ENCODE measurements around the gene PTCD3. TPM values are rescaled to one million over a fixed set of nuclear protein-coding genes. Genes with fewer than 3 reads are reported as not detected.

The PTCD3 gene
- total RNA-seq, 1 donor: 110 TPM

DNA sequence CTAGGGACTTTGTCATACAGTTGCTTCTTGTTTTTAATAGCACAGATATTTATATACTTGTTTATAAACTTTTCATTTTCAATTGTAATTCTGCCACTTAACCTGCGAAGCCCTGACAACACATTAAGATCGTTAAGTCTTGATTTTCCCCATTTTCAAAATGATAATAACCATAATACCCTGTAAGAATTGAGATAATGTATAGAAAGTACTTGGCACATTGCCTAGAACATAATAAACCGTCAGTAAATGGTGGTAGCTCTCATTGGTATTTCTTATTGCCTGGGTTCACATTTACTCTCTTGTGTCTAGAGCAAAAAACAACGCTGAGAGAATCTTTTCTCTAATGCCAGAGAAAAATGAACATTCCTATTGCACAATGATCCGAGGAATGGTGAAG is 18.6 kb downstream of the PTCD3 start:
- TF ChIP-seq, protein P1, sequence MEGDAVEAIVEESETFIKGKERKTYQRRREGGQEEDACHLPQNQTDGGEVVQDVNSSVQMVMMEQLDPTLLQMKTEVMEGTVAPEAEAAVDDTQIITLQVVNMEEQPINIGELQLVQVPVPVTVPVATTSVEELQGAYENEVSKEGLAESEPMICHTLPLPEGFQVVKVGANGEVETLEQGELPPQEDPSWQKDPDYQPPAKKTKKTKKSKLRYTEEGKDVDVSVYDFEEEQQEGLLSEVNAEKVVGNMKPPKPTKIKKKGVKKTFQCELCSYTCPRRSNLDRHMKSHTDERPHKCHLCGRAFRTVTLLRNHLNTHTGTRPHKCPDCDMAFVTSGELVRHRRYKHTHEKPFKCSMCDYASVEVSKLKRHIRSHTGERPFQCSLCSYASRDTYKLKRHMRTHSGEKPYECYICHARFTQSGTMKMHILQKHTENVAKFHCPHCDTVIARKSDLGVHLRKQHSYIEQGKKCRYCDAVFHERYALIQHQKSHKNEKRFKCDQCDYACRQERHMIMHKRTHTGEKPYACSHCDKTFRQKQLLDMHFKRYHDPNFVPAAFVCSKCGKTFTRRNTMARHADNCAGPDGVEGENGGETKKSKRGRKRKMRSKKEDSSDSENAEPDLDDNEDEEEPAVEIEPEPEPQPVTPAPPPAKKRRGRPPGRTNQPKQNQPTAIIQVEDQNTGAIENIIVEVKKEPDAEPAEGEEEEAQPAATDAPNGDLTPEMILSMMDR (IDR thresholded peaks at IDR 0.05; ENCODE audit: insufficient read depth, low read depth, low read length): no peak
- DNase-seq (ENCODE audit: low read depth): no peak
- H3K4me3 ChIP-seq (ENCODE audit: low read depth, low read length): no peak overlapping the region

DNA sequence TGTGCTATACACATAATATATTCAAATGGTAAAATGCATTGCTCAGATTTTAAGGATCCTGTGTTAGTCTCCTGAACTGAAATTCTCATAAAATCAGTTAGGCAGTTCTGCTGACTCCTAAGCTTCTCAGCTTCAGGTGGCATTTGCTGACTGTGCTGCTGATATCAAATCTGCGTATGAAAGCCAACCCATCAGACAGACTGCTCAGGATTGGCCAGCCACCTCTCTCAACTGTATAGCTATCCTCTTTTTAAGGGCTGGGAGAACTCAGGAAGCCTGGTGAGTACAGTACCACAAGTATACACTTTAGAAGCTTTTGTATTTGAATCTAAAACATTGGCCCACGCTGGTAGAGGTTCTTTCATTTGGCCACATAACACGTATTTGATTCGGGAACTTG is 28.7 kb downstream of the PTCD3 start:
- TF ChIP-seq, protein P1 (IDR thresholded peaks at IDR 0.05; ENCODE audit: insufficient read depth, low read depth, low read length): no peak

GRCh38 chr2:86135653-86136052 is 29.6 kb downstream of the PTCD3 start:
- TF ChIP-seq, protein P1 (IDR thresholded peaks at IDR 0.05; ENCODE audit: insufficient read depth, low read depth, low read length): no peak
- no peak for DNase-seq (ENCODE audit: low read depth)
- no peak overlapping the region for H3K4me3 ChIP-seq (ENCODE audit: low read depth, low read length)

More for the DNA sequence above, 28.7 kb downstream of the PTCD3 start:
- DNase-seq (ENCODE audit: low read depth): no peak
- H3K4me3 ChIP-seq (ENCODE audit: low read depth, low read length): no peak overlapping the region

DNA sequence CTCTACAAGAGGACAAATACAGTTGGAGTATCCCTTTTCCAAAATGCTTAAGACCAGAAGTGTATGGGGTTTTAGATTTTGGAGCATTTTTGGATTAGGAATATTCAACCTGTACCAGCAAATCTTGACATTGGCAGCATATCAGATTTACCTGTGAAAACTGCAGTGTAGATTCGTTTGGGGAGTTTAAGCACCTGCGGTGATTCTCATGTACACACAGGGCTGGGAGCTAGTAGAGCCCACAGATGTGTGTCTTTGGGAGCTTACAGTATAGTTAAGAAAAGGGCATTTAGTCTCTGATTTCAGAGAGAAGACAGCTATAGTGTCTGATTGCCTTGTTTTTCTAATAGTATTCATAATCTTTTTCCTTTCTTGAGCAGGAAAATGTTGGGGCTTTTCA is 30.1 kb downstream of the PTCD3 start:
- DNase-seq (ENCODE audit: low read depth): no peak
- H3K4me3 ChIP-seq (ENCODE audit: low read depth, low read length): no peak overlapping the region
- TF ChIP-seq, protein P1 (IDR thresholded peaks at IDR 0.05; ENCODE audit: insufficient read depth, low read depth, low read length): no peak

- TF ChIP-seq, protein P1 (IDR thresholded peaks at IDR 0.05; ENCODE audit: insufficient read depth, low read depth, low read length): no peak
- no peak for DNase-seq (ENCODE audit: low read depth)
- H3K4me3 ChIP-seq (ENCODE audit: low read depth, low read length): no peak overlapping the region
Observed at GRCh38 chr2:86138736-86139625, 32.9 kb downstream of the PTCD3 start.

DNA sequence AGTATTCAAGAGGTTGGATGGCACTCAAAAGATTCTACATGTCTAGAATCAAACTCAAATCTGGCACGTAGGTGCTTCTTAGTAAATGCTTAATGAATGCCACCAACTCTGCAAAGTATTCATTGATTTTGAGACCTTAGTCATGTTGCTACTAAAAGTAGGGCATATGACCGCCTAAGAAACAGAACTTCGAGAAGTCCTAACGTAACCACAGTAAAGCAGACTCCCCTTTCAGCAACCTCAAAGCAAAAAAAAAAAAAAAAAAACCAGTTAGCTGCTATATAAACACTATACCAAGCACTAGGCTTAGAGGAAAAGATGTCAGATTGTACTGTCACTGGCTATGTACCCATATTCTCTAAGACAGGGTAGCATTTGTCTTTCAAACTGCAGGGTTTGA is 33.9 kb downstream of the PTCD3 start:
- H3K4me3 ChIP-seq (ENCODE audit: low read depth, low read length): no peak overlapping the region
- no peak for DNase-seq (ENCODE audit: low read depth)

More for the DNA sequence above, 33.9 kb downstream of the PTCD3 start:
- TF ChIP-seq, protein P1 (IDR thresholded peaks at IDR 0.05; ENCODE audit: insufficient read depth, low read depth, low read length): no peak
